ENCODE results near the gene PXDN.

The PXDN gene

GRCh38 chr2:1660656-1661640, 83.4 kb downstream of the PXDN start:
- H3K4me3 Mint-ChIP-seq, result no peak overlapping the region

GRCh38 chr2:1659951-1660565, 84.3 kb downstream of the PXDN start:
- no peak overlapping the region for H3K27ac Mint-ChIP-seq
- no peak for TF ChIP-seq CTCF (IDR thresholded peaks at IDR 0.05; ENCODE audit: unreplicated experiment in 3 of 3)
- H3K9me3 Mint-ChIP-seq, result no peaks in the 10 kb centered on the region
- H3K36me3 Mint-ChIP-seq (ENCODE audit: low read depth), result peaks cover 59% of the 10 kb centered on the region
- H3K27me3 Mint-ChIP-seq (ENCODE audit: low read depth), result no peaks in the 10 kb centered on the region
- H3K4me1 Mint-ChIP-seq, result peaks cover 4% of the 10 kb centered on the region
- no peak overlapping the region for H3K4me3 Mint-ChIP-seq

More at GRCh38 chr2:1660656-1661640, 83.4 kb downstream of the PXDN start:
- Mint-ChIP-seq H3K9me3 (no peaks in the 10 kb centered on the region), H3K4me1 (peaks cover 11% of the 10 kb centered on the region), H3K27ac (no peak overlapping the region), H3K27me3 (ENCODE audit: low read depth) (no peaks in the 10 kb centered on the region), H3K36me3 (ENCODE audit: low read depth) (peaks cover 68% of the 10 kb centered on the region)
- TF ChIP-seq CTCF (IDR thresholded peaks at IDR 0.05; ENCODE audit: unreplicated experiment in 3 of 3), result no peak

- Mint-ChIP-seq H3K27me3 (ENCODE audit: low read depth) (no peaks in the 10 kb centered on the region), H3K27ac (peak overlapping the region in 1 of 3 experiments; percentile 19), H3K36me3 (ENCODE audit: low read depth) (peaks cover 51% of the 10 kb centered on the region), H3K4me3 (no peak overlapping the region), H3K4me1 (peaks cover 8% of the 10 kb centered on the region), H3K9me3 (no peaks in the 10 kb centered on the region)
- TF ChIP-seq CTCF (IDR thresholded peaks at IDR 0.05; ENCODE audit: unreplicated experiment in 3 of 3), result no peak
Measured at GRCh38 chr2:1658394-1659151, 85.7 kb downstream of the PXDN start.

GRCh38 chr2:1656961-1657841, 87.1 kb downstream of the PXDN start:
- Mint-ChIP-seq H3K27ac (no peak overlapping the region), H3K27me3 (ENCODE audit: low read depth) (no peaks in the 10 kb centered on the region), H3K4me3 (no peak overlapping the region), H3K36me3 (ENCODE audit: low read depth) (peaks cover 54% of the 10 kb centered on the region), H3K9me3 (no peaks in the 10 kb centered on the region), H3K4me1 (peaks cover 20% of the 10 kb centered on the region)
- no peak for TF ChIP-seq CTCF (IDR thresholded peaks at IDR 0.05; ENCODE audit: unreplicated experiment in 3 of 3)

- no peak overlapping the region for H3K27ac Mint-ChIP-seq
- H3K4me3 Mint-ChIP-seq, result no peak overlapping the region
- peaks cover 55% of the 10 kb centered on the region for H3K36me3 Mint-ChIP-seq (ENCODE audit: low read depth)
- no peaks in the 10 kb centered on the region for H3K27me3 Mint-ChIP-seq (ENCODE audit: low read depth)
- no peak for TF ChIP-seq CTCF (IDR thresholded peaks at IDR 0.05; ENCODE audit: unreplicated experiment in 3 of 3)
- peaks cover 27% of the 10 kb centered on the region for H3K4me1 Mint-ChIP-seq
- no peaks in the 10 kb centered on the region for H3K9me3 Mint-ChIP-seq
Measured at GRCh38 chr2:1656326-1656960, 87.9 kb downstream of the PXDN start.

Data from nephron (organoid).